HG02588 (cell line): ENCODE data around the gene MAML2.

Source experiments
- ATAC-seq: cut with Tn5 transposase; IDR thresholded peaks from one replicate; pipeline ENCODE4 v1.9.1; 2021; ENCODE audit warnings: mild to moderate bottlenecking, moderate library complexity; ENCODE audit not compliant: unreplicated experiment

MAML2 gene

GRCh38 chr11:96084610-96085318 lies 258.2 kb downstream of the MAML2 start:
- no peak for ATAC-seq

GRCh38 chr11:96082936-96083335 lies 260.1 kb downstream of the MAML2 start:
- ATAC-seq, result no peak

- no peak for ATAC-seq
Observed at GRCh38 chr11:96082002-96082899, 260.7 kb downstream of the MAML2 start.

GRCh38 chr11:96081561-96081960 lies 261.4 kb downstream of the MAML2 start:
- no peak for ATAC-seq

GRCh38 chr11:96079691-96080090 lies 263.3 kb downstream of the MAML2 start:
- ATAC-seq, result no peak

GRCh38 chr11:96075532-96075959 lies 267.4 kb downstream of the MAML2 start:
- ATAC-seq, result peak; percentile 89

GRCh38 chr11:96074551-96075310 lies 268.3 kb downstream of the MAML2 start:
- ATAC-seq, result no peak

- no peak for ATAC-seq
Observed at GRCh38 chr11:96073536-96073935, 269.5 kb downstream of the MAML2 start.

- no peak for ATAC-seq
Observed at GRCh38 chr11:96072592-96072991, 270.4 kb downstream of the MAML2 start.

GRCh38 chr11:96070453-96070852 lies 272.5 kb downstream of the MAML2 start:
- ATAC-seq, result no peak

- no peak for ATAC-seq
Observed at GRCh38 chr11:96067160-96067559, 275.8 kb downstream of the MAML2 start.

GRCh38 chr11:96065379-96065778 lies 277.6 kb downstream of the MAML2 start:
- no peak for ATAC-seq

- ATAC-seq, result no peak
Observed at GRCh38 chr11:96063886-96064285, 279.1 kb downstream of the MAML2 start.

GRCh38 chr11:96063053-96063452 lies 279.9 kb downstream of the MAML2 start:
- ATAC-seq, result no peak

- no peak for ATAC-seq
Observed at GRCh38 chr11:96062134-96062533, 280.9 kb downstream of the MAML2 start.

- no peak for ATAC-seq
Observed at GRCh38 chr11:96061730-96062129, 281.3 kb downstream of the MAML2 start.

GRCh38 chr11:96061069-96061468 lies 281.9 kb downstream of the MAML2 start:
- no peak for ATAC-seq

GRCh38 chr11:96057502-96057901 lies 285.5 kb downstream of the MAML2 start:
- ATAC-seq, result no peak

GRCh38 chr11:96056576-96056975 lies 286.4 kb downstream of the MAML2 start:
- ATAC-seq, result no peak

GRCh38 chr11:96055706-96056387 lies 287.1 kb downstream of the MAML2 start:
- no peak for ATAC-seq
